Measurements from ENCODE around the gene KCTD20. TPM values are rescaled to one million over a fixed set of nuclear protein-coding genes. Genes with fewer than 3 reads are reported as not detected.

The KCTD20 gene
- polyA plus RNA-seq, 1 donor (not counting 4 experiments of a cell fraction or from before 2014, with no cell fraction given), result 31.8 TPM

- Histone ChIP-seq H3K4me2 (ENCODE audit: control insufficient read depth, extremely low read depth, insufficient read depth, low read depth, low read length) (no peak overlapping the region), H2AFZ (ENCODE audit: control insufficient read depth, low read length) (no peak overlapping the region), H3K36me3 (ENCODE audit: control insufficient read depth in 2 of 2, extremely low read depth in 1 of 2, insufficient read depth in 2 of 2, low read length in 2 of 2) (peaks cover 5 to 23% of the 10 kb centered on the region in 2 experiments), H3K9me1 (ENCODE audit: control insufficient read depth, extremely low read depth, insufficient read depth, low read length) (no peaks in the 10 kb centered on the region), H4K20me1 (ENCODE audit: control insufficient read depth, extremely low read depth, insufficient read depth, low read length) (no peaks in the 10 kb centered on the region), H3K9me3 (ENCODE audit: control insufficient read depth, low read depth, low read length) (no peaks in the 10 kb centered on the region), H3K9ac (ENCODE audit: control insufficient read depth, extremely low read depth, insufficient read depth, low read length) (no peak overlapping the region), H3K27ac (ENCODE audit: control insufficient read depth, insufficient read depth, low read length) (no peak overlapping the region), H3K4me3 (ENCODE audit: control insufficient read depth in 2 of 3, extremely low read depth in 1 of 3, insufficient read depth in 2 of 3, low read depth in 1 of 3, low read length in 3 of 3) (no peak overlapping the region), H3K4me1 (ENCODE audit: control insufficient read depth, extremely low read depth, insufficient read depth, low read length) (peaks cover 13% of the 10 kb centered on the region), H3K27me3 (ENCODE audit: control insufficient read depth, extremely low read depth, insufficient read depth, low read length) (no peaks in the 10 kb centered on the region), H3K79me2 (ENCODE audit: control insufficient read depth, insufficient read depth, low read length) (peaks cover 4% of the 10 kb centered on the region)
- FAIRE-seq, result no peak
- dilution Hi-C loops (cut with MboI; ENCODE audit: extremely low pct_ligation_motif_present, low sequenced_read_pairs), result no loop called here
- no peak for DNase-seq (ENCODE audit: low read depth, low spot score)
- TF ChIP-seq, protein P1, sequence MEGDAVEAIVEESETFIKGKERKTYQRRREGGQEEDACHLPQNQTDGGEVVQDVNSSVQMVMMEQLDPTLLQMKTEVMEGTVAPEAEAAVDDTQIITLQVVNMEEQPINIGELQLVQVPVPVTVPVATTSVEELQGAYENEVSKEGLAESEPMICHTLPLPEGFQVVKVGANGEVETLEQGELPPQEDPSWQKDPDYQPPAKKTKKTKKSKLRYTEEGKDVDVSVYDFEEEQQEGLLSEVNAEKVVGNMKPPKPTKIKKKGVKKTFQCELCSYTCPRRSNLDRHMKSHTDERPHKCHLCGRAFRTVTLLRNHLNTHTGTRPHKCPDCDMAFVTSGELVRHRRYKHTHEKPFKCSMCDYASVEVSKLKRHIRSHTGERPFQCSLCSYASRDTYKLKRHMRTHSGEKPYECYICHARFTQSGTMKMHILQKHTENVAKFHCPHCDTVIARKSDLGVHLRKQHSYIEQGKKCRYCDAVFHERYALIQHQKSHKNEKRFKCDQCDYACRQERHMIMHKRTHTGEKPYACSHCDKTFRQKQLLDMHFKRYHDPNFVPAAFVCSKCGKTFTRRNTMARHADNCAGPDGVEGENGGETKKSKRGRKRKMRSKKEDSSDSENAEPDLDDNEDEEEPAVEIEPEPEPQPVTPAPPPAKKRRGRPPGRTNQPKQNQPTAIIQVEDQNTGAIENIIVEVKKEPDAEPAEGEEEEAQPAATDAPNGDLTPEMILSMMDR (optimal IDR thresholded peaks at IDR 0.05 in 1 of 3, IDR thresholded peaks at IDR 0.05 in 1 of 3, conservative IDR thresholded peaks at IDR 0.05 in 1 of 3; ENCODE audit: extremely low read depth in 1 of 3, insufficient read depth in 2 of 3, low read length in 3 of 3), result no peak
- no peak for TF ChIP-seq EZH2 (IDR thresholded peaks at IDR 0.05; ENCODE audit: low read length)
These were observed 81.2 kb downstream of the KCTD20 start for GRCh38 chr6:36523936-36524499.

- H3K36me3 ChIP-seq (ENCODE audit: control insufficient read depth in 2 of 2, extremely low read depth in 1 of 2, insufficient read depth in 2 of 2, low read length in 2 of 2), result peaks cover 5 to 14% of the 10 kb centered on the region in 2 experiments
- no peaks in the 10 kb centered on the region for H3K9me3 ChIP-seq (ENCODE audit: control insufficient read depth, low read depth, low read length)
- dilution Hi-C loops (cut with MboI; ENCODE audit: extremely low pct_ligation_motif_present, low sequenced_read_pairs), result no loop called here
- H3K27me3 ChIP-seq (ENCODE audit: control insufficient read depth, extremely low read depth, insufficient read depth, low read length), result no peaks in the 10 kb centered on the region
- H3K9me1 ChIP-seq (ENCODE audit: control insufficient read depth, extremely low read depth, insufficient read depth, low read length), result no peaks in the 10 kb centered on the region
- H3K79me2 ChIP-seq (ENCODE audit: control insufficient read depth, insufficient read depth, low read length), result peaks cover 4% of the 10 kb centered on the region
- no peak for TF ChIP-seq EZH2 (IDR thresholded peaks at IDR 0.05; ENCODE audit: low read length)
- TF ChIP-seq, protein P1 (optimal IDR thresholded peaks at IDR 0.05 in 1 of 3, IDR thresholded peaks at IDR 0.05 in 1 of 3, conservative IDR thresholded peaks at IDR 0.05 in 1 of 3; ENCODE audit: extremely low read depth in 1 of 3, insufficient read depth in 2 of 3, low read length in 3 of 3), result no peak
- no peak overlapping the region for H3K4me2 ChIP-seq (ENCODE audit: control insufficient read depth, extremely low read depth, insufficient read depth, low read depth, low read length)
- FAIRE-seq (no peak), DNase-seq (ENCODE audit: low read depth, low spot score) (no peak)
- H3K4me1 ChIP-seq (ENCODE audit: control insufficient read depth, extremely low read depth, insufficient read depth, low read length), result peaks cover 13% of the 10 kb centered on the region
- no peak overlapping the region for H2AFZ ChIP-seq (ENCODE audit: control insufficient read depth, low read length)
- H3K9ac ChIP-seq (ENCODE audit: control insufficient read depth, extremely low read depth, insufficient read depth, low read length), result no peak overlapping the region
- H4K20me1 ChIP-seq (ENCODE audit: control insufficient read depth, extremely low read depth, insufficient read depth, low read length), result no peaks in the 10 kb centered on the region
- no peak overlapping the region for H3K4me3 ChIP-seq (ENCODE audit: control insufficient read depth in 2 of 3, extremely low read depth in 1 of 3, insufficient read depth in 2 of 3, low read depth in 1 of 3, low read length in 3 of 3)
- H3K27ac ChIP-seq (ENCODE audit: control insufficient read depth, insufficient read depth, low read length), result no peak overlapping the region
These were observed 82.1 kb downstream of the KCTD20 start for GRCh38 chr6:36524871-36525270.
